Vagina (tissue), 2 donors: ENCODE results near the gene CACNA1D. TPM values are rescaled to one million over a fixed set of nuclear protein-coding genes. Genes with fewer than 3 reads are reported as not detected.

Experiments used
- DNase-seq, 2 donors: peaks; one replicate each; pipeline ENCODE4 v3.0.0-alpha.2; 2017; ENCODE audit errors: extremely low spot score in 2 of 2
- H3K27ac ChIP-seq: fragments of 200-600 bp; sonication (generic); one replicate; pipeline ENCODE4 v1.5.1; 2019
- H3K27me3 ChIP-seq: fragments of 200-600 bp; sonication (generic); one replicate; pipeline ENCODE4 v1.5.1; 2019
- H3K36me3 ChIP-seq, 2 donors: fragments of 200-600 bp; sonication (generic); one replicate each; pipeline ENCODE4 v1.5.1; 2017 to 2019
- H3K4me1 ChIP-seq: fragments of 200-600 bp; sonication (generic); one replicate; pipeline ENCODE4 v1.5.1; 2019
- H3K4me3 ChIP-seq, 2 donors: fragments of 200-600 bp; sonication (generic); 1 replicate in 1 of 2; 2 replicates in 1 of 2; pipeline ENCODE4 v1.5.1; 2016 to 2019
- H3K9me3 ChIP-seq: fragments of 200-600 bp; sonication (generic); one replicate; pipeline ENCODE4 v1.5.1; 2019
- POLR2A ChIP-seq, 2 donors: fragments of 450-650 bp; IDR thresholded peaks; one replicate each; pipeline ENCODE4 v1.6.1; 2017; ENCODE audit warnings: antibody characterized with exemption in 2 of 2, mild to moderate bottlenecking in 2 of 2, moderate library complexity in 2 of 2
- POLR2AphosphoS5 ChIP-seq, 2 donors: sonication (generic); formaldehyde crosslinking; IDR thresholded peaks; one replicate each; pipeline ENCODE4 v1.9.0; 2017; ENCODE audit warnings: antibody characterized with exemption in 2 of 2, mild to moderate bottlenecking in 2 of 2, low read depth in 1 of 2; ENCODE audit not compliant: insufficient read depth in 1 of 2
- intact Hi-C: fragments of 100-400 bp; cut with DNase I; formaldehyde crosslinking; loops from one replicate; pipeline ENCODE4 v1.15.1; 2023
- total RNA-seq: library from RNA; depleted of rRNA; stranded (reverse); fragments of >200 nt; gene quantifications from one replicate; pipeline ENCODE4 v1.2.3, GENCODE V29; 2016
- TF ChIP-seq, protein P1 (sequence below), 3 experiments: fragments of 450-650 bp in 2 of 3; fragments of 200-600 bp in 1 of 3; sonication (generic) in 1 of 3; IDR thresholded peaks; one replicate each; pipeline ENCODE4 v1.5.1; 2017 to 2019; ENCODE audit warnings: antibody characterized with exemption in 3 of 3, mild to moderate bottlenecking in 2 of 3, moderate library complexity in 2 of 3

The CACNA1D gene
- total RNA-seq, 1 donor from 2014 or later, result 0.74 TPM

GRCh38 chr3:53552730-53553129 is 58.3 kb downstream of the CACNA1D start:
- Histone ChIP-seq H3K4me1 (no peaks in the 10 kb centered on the region), H3K27me3 (no peaks in the 10 kb centered on the region), H3K4me3 (no peak overlapping the region), H3K27ac (no peak overlapping the region), H3K36me3 (no peaks in the 10 kb centered on the region), H3K9me3 (no peaks in the 10 kb centered on the region)
- TF ChIP-seq POLR2A (IDR thresholded peaks at IDR 0.05), result no peak
- TF ChIP-seq, protein P1, sequence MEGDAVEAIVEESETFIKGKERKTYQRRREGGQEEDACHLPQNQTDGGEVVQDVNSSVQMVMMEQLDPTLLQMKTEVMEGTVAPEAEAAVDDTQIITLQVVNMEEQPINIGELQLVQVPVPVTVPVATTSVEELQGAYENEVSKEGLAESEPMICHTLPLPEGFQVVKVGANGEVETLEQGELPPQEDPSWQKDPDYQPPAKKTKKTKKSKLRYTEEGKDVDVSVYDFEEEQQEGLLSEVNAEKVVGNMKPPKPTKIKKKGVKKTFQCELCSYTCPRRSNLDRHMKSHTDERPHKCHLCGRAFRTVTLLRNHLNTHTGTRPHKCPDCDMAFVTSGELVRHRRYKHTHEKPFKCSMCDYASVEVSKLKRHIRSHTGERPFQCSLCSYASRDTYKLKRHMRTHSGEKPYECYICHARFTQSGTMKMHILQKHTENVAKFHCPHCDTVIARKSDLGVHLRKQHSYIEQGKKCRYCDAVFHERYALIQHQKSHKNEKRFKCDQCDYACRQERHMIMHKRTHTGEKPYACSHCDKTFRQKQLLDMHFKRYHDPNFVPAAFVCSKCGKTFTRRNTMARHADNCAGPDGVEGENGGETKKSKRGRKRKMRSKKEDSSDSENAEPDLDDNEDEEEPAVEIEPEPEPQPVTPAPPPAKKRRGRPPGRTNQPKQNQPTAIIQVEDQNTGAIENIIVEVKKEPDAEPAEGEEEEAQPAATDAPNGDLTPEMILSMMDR (IDR thresholded peaks at IDR 0.05), result no peak
- no peak for TF ChIP-seq POLR2AphosphoS5 (IDR thresholded peaks at IDR 0.05; ENCODE audit: insufficient read depth in 1 of 2, low read depth in 1 of 2)
- intact Hi-C loops, result no loop called here
- DNase-seq, result no peak

- Histone ChIP-seq H3K9me3 (no peaks in the 10 kb centered on the region), H3K36me3 (no peaks in the 10 kb centered on the region), H3K4me1 (no peaks in the 10 kb centered on the region), H3K4me3 (no peak overlapping the region), H3K27ac (no peak overlapping the region), H3K27me3 (no peaks in the 10 kb centered on the region)
- DNase-seq, result no peak
- no peak for TF ChIP-seq POLR2A (IDR thresholded peaks at IDR 0.05)
- TF ChIP-seq, protein P1 (IDR thresholded peaks at IDR 0.05), result no peak
- TF ChIP-seq POLR2AphosphoS5 (IDR thresholded peaks at IDR 0.05; ENCODE audit: insufficient read depth in 1 of 2, low read depth in 1 of 2), result no peak
- intact Hi-C loops, result no loop called here
These were observed 58.8 kb downstream of the CACNA1D start for GRCh38 chr3:53553200-53553599.

GRCh38 chr3:53554559-53555067 is 60.2 kb downstream of the CACNA1D start:
- DNase-seq, result no peak
- no peaks in the 10 kb centered on the region for H3K4me1 ChIP-seq
- H3K27me3 ChIP-seq, result no peaks in the 10 kb centered on the region
- no peaks in the 10 kb centered on the region for H3K36me3 ChIP-seq
- TF ChIP-seq, protein P1 (IDR thresholded peaks at IDR 0.05), result no peak
- TF ChIP-seq POLR2A (IDR thresholded peaks at IDR 0.05) (no peak), POLR2AphosphoS5 (IDR thresholded peaks at IDR 0.05; ENCODE audit: insufficient read depth in 1 of 2, low read depth in 1 of 2) (no peak)
- H3K9me3 ChIP-seq, result no peaks in the 10 kb centered on the region
- H3K4me3 ChIP-seq, result no peak overlapping the region
- intact Hi-C loops, result no loop called here
- H3K27ac ChIP-seq, result no peak overlapping the region

DNA sequence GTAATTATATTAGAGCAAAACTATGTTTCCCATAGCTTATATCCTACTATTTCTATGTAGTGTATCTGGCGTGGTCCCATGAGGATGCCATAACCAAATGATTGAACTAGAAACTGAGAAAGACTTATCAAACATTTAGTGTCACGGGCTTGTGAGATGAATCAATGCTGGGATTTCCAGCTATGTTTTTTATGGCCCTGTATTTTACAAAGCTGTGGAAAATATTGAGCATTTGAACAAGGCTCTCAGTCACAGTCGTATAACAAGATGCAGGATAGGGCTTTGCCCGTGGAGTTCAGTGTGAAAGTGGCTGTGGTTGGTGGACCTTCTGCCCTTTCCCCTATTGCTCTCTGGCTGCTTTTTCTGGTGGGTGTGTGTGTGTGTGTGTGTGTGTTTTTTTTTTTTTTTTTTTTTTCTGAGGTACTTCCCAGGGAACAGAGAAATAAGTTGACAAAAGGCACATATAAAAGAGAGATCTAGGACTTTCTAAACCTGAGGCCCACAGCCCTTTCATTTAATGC is 60.7 kb downstream of the CACNA1D start:
- H3K36me3 ChIP-seq, result no peaks in the 10 kb centered on the region
- H3K4me1 ChIP-seq, result no peaks in the 10 kb centered on the region
- H3K4me3 ChIP-seq, result no peak overlapping the region
- DNase-seq, result no peak
- TF ChIP-seq POLR2AphosphoS5 (IDR thresholded peaks at IDR 0.05; ENCODE audit: insufficient read depth in 1 of 2, low read depth in 1 of 2) (no peak), POLR2A (IDR thresholded peaks at IDR 0.05) (no peak)
- TF ChIP-seq, protein P1 (IDR thresholded peaks at IDR 0.05), result no peak
- H3K27ac ChIP-seq, result no peak overlapping the region
- no peaks in the 10 kb centered on the region for H3K27me3 ChIP-seq
- H3K9me3 ChIP-seq, result no peaks in the 10 kb centered on the region
- intact Hi-C loops, result no loop called here

DNA sequence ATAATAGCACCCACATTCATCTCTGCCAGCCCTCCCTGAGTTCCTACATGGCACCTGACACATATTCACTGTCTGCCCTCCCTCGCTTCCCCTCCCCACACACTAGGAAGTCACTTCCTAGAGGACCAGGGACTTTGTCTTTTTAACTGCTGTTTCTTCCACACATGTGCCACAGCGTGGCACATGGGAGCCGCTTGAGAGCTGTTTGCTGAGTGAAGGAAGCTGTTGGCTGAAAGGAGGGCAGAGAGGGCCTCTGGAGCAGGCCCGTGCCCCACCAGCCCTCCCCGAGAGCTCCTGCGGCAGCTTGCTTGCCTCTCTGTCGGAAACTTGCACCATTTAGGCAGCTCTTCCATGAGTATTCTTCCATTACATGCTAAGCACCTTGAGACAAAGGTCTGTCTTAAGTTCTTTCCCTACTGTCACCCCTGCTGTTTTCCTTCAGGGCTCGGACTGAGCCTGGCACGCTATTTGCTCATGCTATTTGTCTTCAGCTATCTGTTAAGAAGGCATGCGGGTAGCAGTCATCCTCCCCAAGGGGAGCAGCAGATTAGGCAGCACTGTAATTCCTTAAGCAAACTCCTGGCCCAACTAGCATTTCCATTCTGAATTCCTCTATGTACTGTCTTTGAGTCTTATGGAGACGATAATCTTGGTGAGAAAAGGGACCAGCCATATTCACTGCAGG is 72.2 kb downstream of the CACNA1D start:
- Histone ChIP-seq H3K27ac (no peak overlapping the region), H3K9me3 (no peaks in the 10 kb centered on the region), H3K36me3 (no peaks in the 10 kb centered on the region), H3K4me1 (no peaks in the 10 kb centered on the region), H3K27me3 (no peaks in the 10 kb centered on the region), H3K4me3 (no peak overlapping the region)
- DNase-seq, result no peak
- TF ChIP-seq POLR2A (IDR thresholded peaks at IDR 0.05) (no peak), POLR2AphosphoS5 (IDR thresholded peaks at IDR 0.05; ENCODE audit: insufficient read depth in 1 of 2, low read depth in 1 of 2) (no peak)
- TF ChIP-seq, protein P1 (IDR thresholded peaks at IDR 0.05), result no peak
- intact Hi-C loops, result no loop called here
